ENCODE measurements around the gene KRT6B.

DNA sequence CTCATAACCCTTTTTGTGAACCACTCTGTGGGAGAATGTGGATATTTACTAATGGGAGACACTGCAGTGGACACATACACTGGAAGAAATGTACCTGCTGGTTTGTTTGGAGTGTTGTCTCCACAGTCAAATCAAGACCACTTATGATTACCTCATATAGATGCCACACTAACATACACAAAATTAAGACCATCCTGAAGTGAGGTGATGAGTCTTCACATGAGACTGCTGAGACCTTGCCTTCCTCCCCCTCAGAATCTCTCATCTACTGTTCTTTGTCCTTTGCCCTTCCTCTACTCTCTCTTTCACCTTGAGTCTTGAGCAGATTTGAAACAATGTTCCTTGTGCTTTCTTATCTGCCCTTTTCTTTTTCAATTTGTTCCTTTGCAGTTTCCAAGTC, 36.8 kb upstream of the KRT6B start:
- TF ChIP-seq CTCF (conservative IDR thresholded peaks at IDR 0.05 in 1 of 2, IDR thresholded peaks at IDR 0.05 in 1 of 2; ENCODE audit: extremely low read depth in 1 of 2, insufficient read depth in 1 of 2, low read depth in 1 of 2, low read length in 2 of 2) (no peak), EZH2 (IDR thresholded peaks at IDR 0.05; ENCODE audit: borderline replicate concordance, low read length) (no peak)

All from mammary epithelial cell (primary cell).